NCI-H187 treated with DMSO at 0.1 percent for 48 hours (cell line): ENCODE results near the gene BUB1.
"Not testable (repeated sequence)": the region's sequence is repeated elsewhere in the genome, so short reads cannot be mapped to it uniquely, and the experiment has no call there.

ENCODE experiments used
- DNase-seq: peaks from one replicate; lab custom pipeline; 2025; lab: John Stamatoyannopoulos, UW

BUB1 gene

GRCh38 chr2:110655701-110656100 is 22.2 kb downstream of the BUB1 start:
- DNase-seq: no peak

- DNase-seq: no peak
These were observed 24.0 kb downstream of the BUB1 start for GRCh38 chr2:110653861-110654260.

GRCh38 chr2:110650346-110650745 is 27.5 kb downstream of the BUB1 start:
- DNase-seq: no peak

GRCh38 chr2:110647777-110648176 is 30.1 kb downstream of the BUB1 start:
- DNase-seq: no peak

GRCh38 chr2:110645616-110646015 is 32.2 kb downstream of the BUB1 start:
- DNase-seq: no peak

- DNase-seq: no peak
These were observed 33.5 kb downstream of the BUB1 start for GRCh38 chr2:110644357-110644756.

GRCh38 chr2:110642360-110642759 is 35.5 kb downstream of the BUB1 start:
- no peak for DNase-seq

GRCh38 chr2:110639972-110640371 is 37.9 kb downstream of the BUB1 start:
- DNase-seq: no peak

- DNase-seq: no peak
These were observed 38.7 kb downstream of the BUB1 start for GRCh38 chr2:110638952-110639695.

GRCh38 chr2:110638004-110638403 is 39.9 kb downstream of the BUB1 start:
- no peak for DNase-seq

- no peak for DNase-seq
These were observed 40.8 kb downstream of the BUB1 start for GRCh38 chr2:110637093-110637492.

- DNase-seq: not testable (repeated sequence)
These were observed 41.8 kb downstream of the BUB1 start for GRCh38 chr2:110635949-110636628.

GRCh38 chr2:110627348-110627747 is 50.5 kb downstream of the BUB1 start:
- DNase-seq: not testable (repeated sequence)

GRCh38 chr2:110619326-110619939 is 58.4 kb downstream of the BUB1 start:
- not testable (repeated sequence) for DNase-seq

GRCh38 chr2:110613927-110614326 is 63.9 kb downstream of the BUB1 start:
- DNase-seq: not testable (repeated sequence)

- DNase-seq: not testable (repeated sequence)
These were observed 67.1 kb downstream of the BUB1 start for GRCh38 chr2:110610613-110611250.

- not testable (repeated sequence) for DNase-seq
These were observed 67.8 kb downstream of the BUB1 start for GRCh38 chr2:110609843-110610612.

GRCh38 chr2:110608788-110609502 is 68.9 kb downstream of the BUB1 start:
- DNase-seq: not testable (repeated sequence)

GRCh38 chr2:110605057-110605456 is 72.8 kb downstream of the BUB1 start:
- DNase-seq: not testable (repeated sequence)

GRCh38 chr2:110603917-110604591 is 73.8 kb downstream of the BUB1 start:
- DNase-seq: not testable (repeated sequence)
